HG03095 (cell line): Measurements from ENCODE around the gene SULT1A1.
"Not testable (repeated sequence)": the region's sequence is repeated elsewhere in the genome, so short reads cannot be mapped to it uniquely, and the experiment has no call there.

Experiments
- ATAC-seq: cut with Tn5 transposase; IDR thresholded peaks from one replicate; pipeline ENCODE4 v1.9.1; 2021; ENCODE audit warnings: moderate library complexity; ENCODE audit not compliant: unreplicated experiment

Gene SULT1A1

DNA sequence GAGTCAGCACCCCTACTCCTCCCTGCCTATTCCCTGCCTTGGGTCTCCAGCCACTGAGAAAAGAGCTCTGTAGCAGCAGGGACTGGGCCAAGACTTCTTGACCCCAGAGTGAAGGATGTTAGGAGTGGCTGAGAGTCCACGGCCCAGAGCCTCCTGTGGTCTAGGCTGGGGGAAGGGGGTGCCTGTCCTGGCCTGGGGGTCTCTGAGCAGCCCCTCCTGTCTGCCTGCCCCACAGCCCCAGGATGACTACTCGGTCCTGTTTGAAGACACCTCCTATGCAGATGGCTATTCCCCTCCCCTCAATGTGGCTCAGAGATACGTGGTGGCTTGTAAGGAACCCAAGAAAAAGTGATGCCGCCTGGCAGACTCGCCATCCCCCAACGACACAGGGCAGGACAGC, 18.5 kb downstream of the SULT1A1 start:
- ATAC-seq = no peak

DNA sequence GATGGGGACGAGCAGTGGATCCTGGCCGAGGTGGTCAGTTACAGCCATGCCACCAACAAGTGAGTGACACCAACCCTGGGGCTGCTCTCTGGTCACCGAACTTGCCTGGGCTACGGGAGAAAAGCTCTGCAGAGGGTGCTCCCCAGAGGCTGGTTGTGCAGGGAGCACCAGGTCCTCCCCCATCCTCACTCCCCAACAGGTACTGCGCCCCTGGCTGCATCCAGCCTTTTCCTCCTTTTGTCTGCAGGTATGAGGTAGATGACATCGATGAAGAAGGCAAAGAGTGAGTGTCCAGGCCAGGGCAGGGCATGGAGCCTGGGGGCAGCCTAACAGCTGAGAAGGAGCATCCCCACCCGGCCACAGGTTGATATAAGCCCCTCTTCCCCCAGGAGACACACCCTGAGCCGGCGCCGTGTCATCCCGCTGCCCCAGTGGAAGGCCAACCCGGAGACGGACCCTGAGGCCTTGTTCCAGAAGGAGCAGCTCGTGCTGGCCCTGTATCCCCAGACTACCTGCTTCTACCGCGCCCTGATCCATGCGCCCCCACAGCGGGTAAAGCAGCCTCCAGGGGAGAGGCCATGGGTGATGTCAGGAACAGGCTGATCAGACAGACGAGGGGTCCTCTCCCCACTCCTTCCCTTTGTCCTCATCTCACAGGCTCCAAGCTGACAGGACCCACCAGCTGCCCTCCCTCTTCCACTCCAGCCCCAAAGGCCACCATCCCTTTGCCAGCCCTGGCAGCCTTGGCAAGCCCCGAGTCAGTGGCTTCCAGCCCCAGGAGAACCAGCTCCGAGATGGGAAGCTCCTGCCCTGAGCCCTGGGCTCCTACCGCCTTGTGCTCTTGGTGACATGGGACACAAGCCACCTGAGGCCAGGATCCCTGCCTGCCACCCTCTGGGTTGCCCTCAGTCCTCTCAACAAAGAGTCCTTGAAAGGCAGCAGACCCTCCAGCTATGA, 19.2 kb downstream of the SULT1A1 start:
- ATAC-seq = no peak

DNA sequence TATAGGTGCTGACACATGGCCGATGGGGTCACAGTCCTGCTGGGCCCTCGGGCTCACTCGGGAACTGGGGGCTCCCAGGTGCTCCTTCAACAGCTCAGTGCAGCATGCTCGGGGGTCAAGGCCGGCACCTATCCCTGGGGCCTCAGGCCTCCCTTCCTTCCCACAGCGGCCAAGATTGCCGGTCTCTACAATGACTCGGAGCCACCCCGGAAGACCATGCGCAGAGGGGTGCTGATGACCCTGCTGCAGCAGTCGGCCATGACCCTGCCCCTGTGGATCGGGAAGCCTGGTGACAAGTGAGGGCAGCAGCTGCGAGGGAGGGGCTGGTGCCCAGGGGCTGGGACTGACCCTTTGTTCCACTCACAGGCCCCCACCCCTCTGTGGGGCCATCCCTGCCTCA, 19.9 kb downstream of the SULT1A1 start:
- ATAC-seq = no peak

DNA sequence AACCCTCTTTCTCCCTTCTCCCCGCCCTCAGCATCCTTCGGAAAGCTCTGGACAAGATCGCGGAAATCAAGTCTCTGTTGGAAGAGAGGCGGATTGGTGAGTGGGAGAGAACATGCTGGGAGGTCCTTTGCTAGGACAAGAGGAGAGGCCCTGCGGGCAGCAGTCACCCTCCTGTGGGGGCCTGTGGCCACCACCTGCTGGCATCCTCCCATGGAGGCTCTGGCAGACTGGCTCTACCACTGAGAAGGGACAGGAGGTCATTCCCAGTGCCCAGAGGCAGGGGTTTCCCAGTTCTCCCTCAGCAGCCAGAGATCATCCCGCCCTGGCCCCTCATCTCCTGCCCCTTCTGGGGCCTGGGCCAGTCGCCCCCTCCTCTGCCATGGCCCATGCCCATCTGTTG, 20.8 kb downstream of the SULT1A1 start:
- ATAC-seq = no peak

DNA sequence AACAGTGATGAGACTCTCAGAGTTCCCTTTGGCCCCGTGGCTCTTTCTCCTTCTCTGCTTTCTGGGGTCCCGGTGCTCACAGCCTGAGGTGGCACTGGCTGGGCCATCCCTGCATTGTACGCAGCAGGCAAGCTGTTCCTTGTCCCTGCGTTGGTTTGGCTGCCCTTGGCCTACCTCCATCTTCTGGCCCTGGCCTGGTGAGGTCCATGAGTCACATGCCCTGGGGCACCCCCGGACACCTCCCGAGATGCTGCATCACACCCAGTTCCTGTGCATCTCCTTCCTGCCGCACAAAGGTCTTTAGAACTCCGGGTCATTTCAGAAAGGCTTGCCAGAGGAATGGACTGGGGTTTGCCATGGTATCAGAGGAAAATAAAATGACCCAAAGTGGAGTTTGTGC, 22.5 kb downstream of the SULT1A1 start:
- no peak for ATAC-seq

DNA sequence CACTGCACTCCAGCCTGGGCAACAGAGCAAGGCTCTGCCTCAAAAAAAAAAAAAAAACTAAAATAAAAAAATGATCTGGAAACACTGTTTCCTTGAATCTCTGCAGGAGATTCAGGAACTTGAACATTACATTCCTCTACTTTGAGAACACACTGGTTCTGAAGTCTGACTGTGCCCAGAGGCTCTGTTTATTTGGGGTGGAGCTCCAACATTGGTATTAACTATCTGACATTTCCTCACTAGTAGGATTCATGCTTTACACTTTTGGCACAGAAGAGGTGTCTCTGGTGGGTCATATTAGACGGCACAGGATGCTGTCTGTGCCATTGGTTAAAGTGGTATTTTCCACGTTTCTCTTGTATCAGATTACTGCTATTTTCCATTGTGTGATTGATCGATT, 23.4 kb downstream of the SULT1A1 start:
- no peak for ATAC-seq

DNA sequence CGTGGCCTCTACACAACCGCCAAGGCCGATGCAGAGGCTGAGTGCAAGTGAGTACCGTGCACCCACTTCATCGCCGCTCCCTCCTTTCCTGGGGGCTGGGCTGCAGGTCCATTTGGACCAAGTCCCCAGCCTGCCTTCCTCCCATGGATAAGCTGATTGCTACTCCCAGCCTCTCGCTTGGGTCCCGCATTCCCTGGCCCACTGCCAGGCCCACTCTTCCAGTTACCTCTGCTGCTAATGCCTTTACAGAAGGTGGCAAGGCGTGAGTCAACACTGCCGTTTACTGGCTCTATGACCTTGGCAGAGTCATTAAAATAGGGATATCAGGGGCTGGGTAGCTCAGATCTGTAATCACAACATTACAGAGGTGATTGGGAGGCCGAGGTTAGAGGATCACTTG, 24.2 kb downstream of the SULT1A1 start:
- ATAC-seq = no peak

DNA sequence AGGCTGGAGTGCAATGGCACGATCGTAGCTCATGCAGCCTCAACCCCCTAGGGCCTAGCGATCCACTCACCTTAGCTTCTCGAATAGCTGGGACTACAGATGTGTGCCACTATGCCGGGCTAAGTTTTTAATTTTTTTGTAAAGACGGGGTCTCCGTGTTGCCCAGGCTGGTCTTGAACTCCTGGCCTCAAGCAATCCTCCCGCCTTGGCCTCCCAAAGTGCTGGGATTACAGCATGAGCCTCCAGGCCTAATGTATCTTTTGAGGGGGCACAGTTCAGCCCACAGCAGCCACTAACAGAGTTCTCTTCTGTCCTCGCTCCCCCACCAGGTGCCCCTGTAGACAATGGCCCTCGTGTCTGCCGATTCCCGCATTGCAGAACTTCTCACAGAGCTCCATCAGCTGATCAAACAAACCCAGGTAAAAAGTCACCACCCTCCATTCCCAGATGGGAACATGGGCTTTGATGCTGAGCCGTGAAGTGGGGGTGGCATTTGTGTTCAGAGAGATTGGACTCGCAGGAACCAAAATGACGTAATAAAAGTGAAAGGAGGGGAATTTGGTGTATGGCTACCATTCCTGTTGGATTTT, 29.0 kb downstream of the SULT1A1 start:
- no peak for ATAC-seq

DNA sequence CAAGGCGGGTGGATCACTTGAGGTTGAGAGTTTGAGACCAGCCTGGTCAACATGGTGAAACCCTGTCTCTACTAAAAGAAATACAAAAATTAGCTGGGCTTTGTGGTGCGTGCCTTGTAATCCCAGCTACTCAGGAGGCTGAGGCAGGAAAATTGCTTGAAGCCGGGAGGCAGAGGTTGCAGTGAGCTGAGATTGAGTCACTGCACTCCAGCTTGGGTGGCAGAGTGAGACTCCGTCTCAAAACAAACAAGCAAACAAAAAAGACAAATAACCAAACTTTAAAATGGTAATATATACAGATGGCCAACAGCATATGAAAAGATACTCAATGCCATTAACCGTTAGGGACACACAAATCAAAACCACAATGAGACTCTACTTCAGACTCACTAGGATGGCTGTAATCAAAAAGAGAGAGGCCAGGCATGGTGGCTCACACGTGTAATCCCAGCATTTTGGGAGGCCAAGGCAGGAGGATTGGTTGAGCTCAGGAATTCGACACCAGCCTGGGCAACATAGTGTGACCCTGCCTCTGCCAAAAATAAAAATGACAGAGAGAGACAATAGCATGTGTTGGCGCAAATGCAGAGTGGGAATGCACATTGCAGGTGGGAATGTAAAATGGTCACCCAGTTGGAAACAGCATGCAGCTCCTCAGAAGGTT, 34.3 kb downstream of the SULT1A1 start:
- no peak for ATAC-seq

DNA sequence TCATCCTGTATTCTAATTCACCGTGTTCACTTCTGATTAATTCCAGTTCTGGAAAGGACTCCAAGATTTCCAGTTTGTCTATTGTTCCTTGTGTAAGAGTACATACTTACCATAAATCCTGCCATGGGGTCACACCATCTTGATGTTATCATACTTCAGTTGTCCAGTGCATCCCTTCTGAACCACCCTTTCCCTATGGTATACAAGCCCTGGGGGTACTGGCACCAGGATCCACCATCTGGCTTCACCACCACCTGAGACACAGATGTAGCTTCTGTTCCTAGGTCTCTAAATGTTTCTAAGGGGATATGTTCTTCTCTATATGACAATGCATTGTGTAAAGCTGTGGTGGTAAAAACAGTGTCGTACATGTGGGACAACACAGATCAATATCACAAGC, 34.9 kb downstream of the SULT1A1 start:
- ATAC-seq = no peak

DNA sequence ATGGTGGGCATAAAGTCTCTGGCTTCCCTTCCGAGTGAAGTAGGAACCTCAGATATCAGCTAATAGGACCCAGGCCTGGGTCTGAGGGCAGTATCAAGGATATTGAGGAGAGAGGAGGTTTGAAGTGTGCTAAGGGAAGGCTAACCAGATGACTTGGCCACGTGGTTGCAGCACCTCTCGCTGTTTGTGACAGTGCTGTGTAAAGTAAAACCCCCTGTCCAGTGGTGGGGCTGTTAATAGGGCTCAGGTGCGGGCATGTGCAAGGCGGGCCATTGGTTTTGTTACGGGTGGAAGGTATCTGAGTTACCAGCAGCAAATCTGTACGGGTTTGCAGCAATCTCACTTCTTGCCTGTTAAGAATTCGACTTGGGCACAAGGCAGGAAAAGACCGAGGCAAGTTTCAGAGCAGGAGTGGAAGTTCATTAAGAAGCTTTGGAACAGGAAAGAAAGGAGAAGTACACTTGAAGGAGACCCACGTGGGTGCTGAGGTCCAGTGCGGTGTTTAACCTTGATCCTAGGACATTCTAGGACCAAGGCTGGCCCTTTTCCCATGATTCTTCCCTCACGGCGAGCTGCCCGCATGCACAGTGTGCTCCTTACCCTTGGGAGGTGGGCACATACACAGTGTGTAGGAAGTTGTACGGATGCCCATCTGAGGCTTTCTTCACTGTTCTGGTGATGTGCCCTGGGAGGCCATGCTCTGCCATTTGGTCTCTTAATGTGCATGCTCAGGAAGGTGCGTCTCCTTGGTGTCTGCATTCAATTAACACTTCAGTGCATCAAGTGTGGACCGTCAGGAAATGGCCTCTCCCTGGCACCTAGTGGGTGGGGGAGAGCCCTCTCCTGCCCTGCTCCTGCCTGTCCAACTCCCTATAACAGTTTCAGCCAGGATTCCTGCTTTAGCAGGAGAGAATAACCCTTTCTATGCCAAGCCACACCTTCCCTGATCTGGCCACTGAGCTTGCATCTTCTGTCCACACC, 35.8 kb downstream of the SULT1A1 start:
- no peak for ATAC-seq

DNA sequence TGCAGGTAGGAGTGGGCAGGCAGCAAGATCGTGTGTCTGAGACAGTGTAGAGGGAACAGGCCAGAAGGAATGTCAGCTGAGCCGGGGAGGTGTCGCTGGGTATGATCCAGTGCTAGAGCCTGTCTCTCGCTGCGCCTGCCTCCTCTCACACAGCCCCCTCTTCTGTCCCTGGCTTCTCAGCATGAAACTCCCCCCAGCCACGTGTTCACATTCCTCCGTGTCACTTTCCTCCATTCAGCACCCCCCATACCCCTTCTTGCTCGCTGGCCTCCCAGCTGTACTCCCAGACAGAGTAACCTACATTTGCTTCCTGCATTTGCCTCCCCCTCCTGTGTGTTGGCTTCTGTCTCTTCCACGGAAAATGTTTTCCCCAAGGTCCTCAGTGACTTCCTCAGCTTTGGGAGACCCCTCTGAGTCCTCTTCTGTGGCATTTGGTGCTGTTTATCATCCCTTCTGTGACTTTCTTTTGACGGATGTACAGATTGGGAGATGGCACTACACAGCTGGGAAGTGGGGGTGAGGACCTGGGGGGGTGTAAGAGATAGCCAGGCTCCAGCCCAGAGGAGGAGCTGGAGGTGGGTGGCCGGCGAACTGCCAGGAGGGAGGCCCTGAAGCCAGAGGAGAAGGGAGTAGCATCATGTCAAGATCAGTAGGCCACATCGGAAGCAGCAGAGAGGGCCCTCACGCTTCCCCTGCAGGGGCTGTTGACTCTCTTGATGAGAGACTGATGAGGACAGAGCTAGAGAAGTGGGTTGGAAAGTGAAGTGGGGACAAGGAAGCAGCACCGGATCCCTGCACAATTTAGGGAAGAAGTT, 36.9 kb downstream of the SULT1A1 start:
- ATAC-seq = no peak

DNA sequence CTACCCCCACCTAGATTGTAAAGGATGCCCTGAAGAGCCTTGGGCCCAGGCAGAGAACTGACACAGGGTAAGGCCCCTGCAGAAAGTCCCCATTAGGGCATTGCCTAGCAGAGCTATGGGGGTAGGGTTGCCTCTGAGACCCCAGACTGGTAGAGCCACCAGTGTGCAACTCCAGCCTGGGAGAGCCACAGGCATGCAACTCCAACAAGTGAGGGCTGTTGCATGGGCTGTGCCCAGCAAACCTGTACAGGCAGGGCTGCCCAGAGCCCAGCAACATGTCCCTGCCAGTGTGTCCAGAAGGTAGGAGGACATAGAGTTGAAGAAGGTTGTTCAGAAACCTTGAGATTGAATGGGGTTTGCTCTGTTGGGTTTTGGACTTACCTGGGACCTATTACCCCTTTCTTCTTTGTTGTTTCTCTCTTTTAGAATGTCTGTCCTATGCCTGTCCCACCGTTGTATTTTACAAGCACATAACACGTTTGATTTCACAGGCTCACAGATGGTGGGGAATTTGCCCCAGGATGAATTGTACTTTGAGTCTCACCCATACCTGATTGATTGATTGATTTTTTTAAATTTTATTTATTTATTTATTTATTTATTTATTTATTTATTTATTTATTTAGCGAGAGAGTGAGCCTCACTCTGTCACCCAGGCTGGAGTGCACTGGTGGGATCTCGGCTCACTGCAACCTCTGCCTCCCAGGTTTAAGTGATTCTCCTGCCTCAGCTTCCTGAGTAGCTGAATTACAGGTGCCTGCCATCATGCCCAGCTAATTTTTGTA, 39.7 kb downstream of the SULT1A1 start:
- ATAC-seq = no peak

DNA sequence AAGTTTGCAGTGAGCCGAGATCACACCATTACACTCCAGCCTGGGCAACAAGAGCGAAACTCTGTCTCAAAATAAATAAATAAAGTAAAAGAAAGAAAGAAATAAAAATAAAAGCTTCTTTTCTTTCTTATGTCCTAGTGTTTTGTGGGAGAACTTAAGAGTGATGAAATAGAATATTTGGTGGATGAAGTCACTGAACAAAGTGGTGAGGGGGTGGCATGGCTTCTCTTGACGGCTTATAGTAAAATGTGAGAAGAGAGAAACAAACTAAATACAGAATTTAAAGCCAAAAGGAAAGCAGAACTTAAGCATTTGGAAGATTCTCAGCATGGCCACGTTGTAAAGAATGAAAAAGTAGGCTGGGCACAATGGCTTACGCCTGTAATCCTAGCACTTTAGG, 40.8 kb downstream of the SULT1A1 start:
- no peak for ATAC-seq

DNA sequence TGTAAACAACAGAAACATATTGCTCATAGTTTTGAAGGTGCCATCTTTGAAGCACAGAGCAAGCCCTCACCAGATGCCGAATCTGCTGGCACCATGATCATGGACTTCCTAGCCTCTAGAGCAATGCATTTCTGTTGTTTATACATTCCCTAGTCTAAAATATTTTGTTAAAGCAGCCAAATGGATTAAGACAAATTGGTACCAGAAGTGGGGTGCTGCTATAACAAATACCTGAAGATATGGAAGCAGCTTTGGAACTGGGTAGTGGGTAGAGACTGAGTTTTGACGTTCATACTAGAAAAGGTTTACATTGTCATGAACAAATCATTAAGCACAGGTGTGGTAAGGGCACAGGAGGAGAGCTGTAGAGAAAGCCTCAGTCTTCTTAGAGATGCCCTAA, 42.6 kb downstream of the SULT1A1 start:
- no peak for ATAC-seq

DNA sequence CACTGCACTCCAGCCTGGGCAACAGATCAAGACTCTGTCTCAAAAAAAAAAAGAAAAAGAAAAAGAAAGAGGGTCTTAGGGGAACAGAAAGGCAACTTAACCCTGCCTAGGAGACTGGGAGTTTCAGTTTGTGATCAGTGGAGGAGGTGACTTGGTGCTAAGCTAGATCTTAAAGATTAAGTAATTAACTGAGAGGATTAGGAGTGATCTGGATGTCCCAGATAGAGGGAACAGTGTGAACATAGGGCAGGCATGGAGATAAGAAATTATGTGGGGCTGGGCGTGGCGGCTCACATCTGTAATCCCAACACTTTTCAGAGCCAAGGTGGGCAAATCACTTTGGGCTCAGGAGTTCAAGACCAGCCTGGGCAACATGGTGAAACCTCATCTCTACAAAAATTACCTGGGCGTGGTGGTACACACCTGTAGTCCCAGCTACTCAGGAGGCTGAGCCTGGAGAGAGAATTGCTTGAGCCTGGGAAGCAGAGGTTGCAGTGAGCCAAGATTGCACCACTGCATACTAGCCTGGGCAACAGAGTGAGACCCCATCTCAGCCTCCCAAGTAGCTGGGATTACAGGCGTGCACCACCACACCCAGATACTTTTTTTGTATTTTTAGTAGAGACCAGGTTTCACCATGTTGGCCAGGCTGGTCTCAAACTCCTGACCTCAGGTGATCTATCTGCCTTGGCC, 43.5 kb downstream of the SULT1A1 start:
- not testable (repeated sequence) for ATAC-seq

DNA sequence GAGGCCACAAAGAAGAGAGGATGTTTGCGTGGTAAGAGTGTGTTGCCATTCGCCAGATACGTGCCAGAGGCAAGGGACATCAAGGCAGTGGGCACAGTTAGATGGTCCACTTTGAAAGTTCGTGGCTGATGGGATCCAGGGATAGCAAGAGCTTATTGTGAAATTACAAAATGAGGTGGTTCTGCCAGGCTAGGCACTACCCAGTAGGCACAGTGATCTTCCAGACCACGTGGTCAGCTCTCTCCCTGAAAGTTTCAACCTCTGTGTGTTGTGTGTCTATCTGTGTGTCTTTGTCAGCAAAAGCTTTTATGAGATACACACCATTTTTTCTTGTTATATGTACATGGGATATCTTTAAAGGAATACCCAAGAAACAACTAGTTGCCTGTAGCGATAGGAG, 46.6 kb downstream of the SULT1A1 start:
- ATAC-seq = no peak

DNA sequence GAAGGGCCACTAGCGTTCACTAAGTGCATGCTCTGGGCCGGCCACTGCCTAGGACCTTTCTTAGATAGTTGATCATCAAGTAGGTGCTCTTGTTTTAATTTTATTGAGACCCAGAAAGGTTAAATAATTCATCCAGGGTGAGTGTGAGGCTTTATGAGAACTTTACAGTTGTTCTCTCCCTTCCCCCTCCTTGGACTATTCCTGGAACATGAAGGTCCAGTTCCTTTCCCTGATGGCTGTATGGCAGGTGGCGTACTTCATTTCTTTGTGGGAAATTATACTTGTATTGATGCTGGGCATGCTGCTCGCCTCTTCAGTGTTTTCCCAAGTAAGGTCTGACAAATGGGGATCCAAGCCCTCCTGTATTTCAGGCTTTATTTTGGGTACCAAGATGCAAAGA, 47.6 kb downstream of the SULT1A1 start:
- no peak for ATAC-seq
